IMR-90 (cell line): Measurements from ENCODE around the gene TTLL4. TPM values are rescaled to one million over a fixed set of nuclear protein-coding genes. Genes with fewer than 3 reads are reported as not detected.

Source experiments
- polyA plus RNA-seq, 3 experiments: library from polyadenylated mRNA; depleted of rRNA; stranded (reverse); fragments of >200 nt; gene quantifications; 2 replicates each; pipeline ENCODE4 v1.2.3, GENCODE V29; 2012; ENCODE audit warnings: low replicate concordance in 1 of 3
- total RNA-seq: library from RNA; depleted of rRNA; stranded (reverse); fragments of >200 nt; gene quantifications from 2 replicates; pipeline ENCODE4 v1.2.3, GENCODE V29; 2012
- TF ChIP-seq, protein P1 (sequence below): fragments of 150-350 bp; IDR thresholded peaks from 2 replicates; pipeline ENCODE4 v1.6.1; 2016; ENCODE audit warnings: low read depth, mild to moderate bottlenecking, low read length, moderate library complexity, borderline replicate concordance

Gene TTLL4
- total and polyA plus RNA-seq, 2 of the 4 experiments (the other 2 are of a cell fraction), result 9.0 to 22.9 TPM

DNA sequence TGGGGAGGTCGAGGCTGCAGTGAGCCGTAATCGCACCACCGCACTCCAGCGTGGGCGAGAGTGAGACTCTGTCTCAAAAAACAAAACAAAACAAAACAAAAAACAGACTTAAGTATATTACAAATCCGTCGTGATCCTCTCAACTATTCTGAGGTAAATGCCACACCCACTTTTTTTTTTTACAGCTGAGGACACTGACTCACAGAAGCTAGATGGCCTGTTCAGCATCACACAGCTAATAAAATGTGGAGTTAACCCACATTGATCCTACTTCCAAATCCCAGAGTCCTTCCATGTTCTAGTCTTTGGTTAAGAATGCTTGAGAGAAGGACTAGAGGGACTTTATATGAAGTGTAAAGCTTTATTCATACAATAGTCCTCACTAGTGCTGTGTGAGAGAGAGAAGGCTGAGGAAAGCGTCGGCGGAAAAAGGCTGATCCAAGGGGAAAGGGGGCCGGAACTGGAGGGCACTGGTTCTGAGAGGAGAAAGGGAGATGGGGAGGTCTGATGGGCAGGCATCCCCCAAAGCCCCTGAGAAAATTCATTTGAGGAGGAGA is 39.5 kb upstream of the TTLL4 start (continued):
- TF ChIP-seq, protein P1, sequence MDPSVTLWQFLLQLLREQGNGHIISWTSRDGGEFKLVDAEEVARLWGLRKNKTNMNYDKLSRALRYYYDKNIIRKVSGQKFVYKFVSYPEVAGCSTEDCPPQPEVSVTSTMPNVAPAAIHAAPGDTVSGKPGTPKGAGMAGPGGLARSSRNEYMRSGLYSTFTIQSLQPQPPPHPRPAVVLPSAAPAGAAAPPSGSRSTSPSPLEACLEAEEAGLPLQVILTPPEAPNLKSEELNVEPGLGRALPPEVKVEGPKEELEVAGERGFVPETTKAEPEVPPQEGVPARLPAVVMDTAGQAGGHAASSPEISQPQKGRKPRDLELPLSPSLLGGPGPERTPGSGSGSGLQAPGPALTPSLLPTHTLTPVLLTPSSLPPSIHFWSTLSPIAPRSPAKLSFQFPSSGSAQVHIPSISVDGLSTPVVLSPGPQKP, result no peak
